Panc1 (cell line): ENCODE results near the gene FCN1. TPM values are rescaled to one million over a fixed set of nuclear protein-coding genes. Genes with fewer than 3 reads are reported as not detected.
"Not testable (repeated sequence)": the region's sequence is repeated elsewhere in the genome, so short reads cannot be mapped to it uniquely, and the experiment has no call there.

Source experiments
- ATAC-seq: fragments of 200-7000 bp; cut with Tn5 transposase; 2 replicates; pipeline ENCODE4 v1.9.1; 2020; ENCODE audit warnings: mild to moderate bottlenecking, moderate library complexity
- BruUV-seq: library from RNA; stranded (reverse); fragments of 400-500 nt; replicated peaks from 2 replicates; lab custom pipeline; 2021; lab: Mats Ljungman, UMichigan
- CTCF ChIA-PET: fragments of 300-600 bp; sonication (Branson Sonifier 250); formaldehyde crosslinking; loops from one replicate; lab custom pipeline; 2022; ENCODE audit warnings: antibody characterized with exemption; lab: Charles Lee
- POLR2A ChIA-PET: fragments of 300-600 bp; sonication (Branson Sonifier 250); formaldehyde crosslinking; loops from one replicate; lab custom pipeline; 2022; ENCODE audit warnings: antibody characterized with exemption; lab: Charles Lee
- DNase-seq: peaks from one replicate; pipeline ENCODE4 v3.0.0-alpha.2; 2010; ENCODE audit warnings: low read depth, low spot score
- H3K27ac ChIP-seq: 2 replicates; pipeline ENCODE4 v1.5.1; 2011; ENCODE audit warnings: mild to moderate bottlenecking, low read length, inconsistent platforms
- H3K27me3 ChIP-seq: fragments of 200-500 bp; sonication (Bioruptor generic); 2 replicates; pipeline ENCODE4 v1.6.0; 2014; ENCODE audit warnings: low read length, inconsistent platforms; ENCODE audit not compliant: control insufficient read depth, insufficient read depth
- H3K36me3 ChIP-seq: fragments of 200-500 bp; sonication (Bioruptor generic); 2 replicates; pipeline ENCODE4 v1.5.1; 2014; ENCODE audit warnings: inconsistent platforms, mild to moderate bottlenecking, low read length, moderate library complexity; ENCODE audit not compliant: control insufficient read depth, insufficient read depth
- H3K4me1 ChIP-seq: 2 replicates; pipeline ENCODE4 v1.5.1; 2011; ENCODE audit warnings: inconsistent platforms, mild to moderate bottlenecking, low read length, moderate library complexity; ENCODE audit not compliant: control insufficient read depth, insufficient read depth
- H3K4me3 ChIP-seq, 2 experiments: 2 replicates each; pipeline ENCODE4 v1.5.1; 2011 to 2012; ENCODE audit warnings: low read depth in 2 of 2, low read length in 2 of 2, mild to moderate bottlenecking in 2 of 2, inconsistent platforms in 1 of 2, moderate library complexity in 1 of 2
- H3K9me3 ChIP-seq: fragments of 200-500 bp; sonication (Bioruptor generic); 2 replicates; pipeline ENCODE4 v1.5.1; 2014; ENCODE audit warnings: low read depth, mild to moderate bottlenecking, inconsistent platforms, low read length, moderate library complexity; ENCODE audit not compliant: control insufficient read depth, insufficient read depth
- POLR2AphosphoS5 ChIP-seq: IDR thresholded peaks from 2 replicates; pipeline ENCODE4 v1.6.1; 2012; ENCODE audit warnings: mild to moderate bottlenecking, low read depth, low read length, moderate library complexity
- SIN3A ChIP-seq: IDR thresholded peaks from 2 replicates; pipeline ENCODE4 v1.6.1; 2012; ENCODE audit warnings: low read depth, mild to moderate bottlenecking, low read length, moderate library complexity, borderline replicate concordance; ENCODE audit not compliant: insufficient read depth
- TCF7L2 ChIP-seq: IDR thresholded peaks from 2 replicates; pipeline ENCODE4 v1.6.1; 2011; ENCODE audit warnings: mild to moderate bottlenecking, low read depth, low read length, inconsistent platforms
- in situ Hi-C: cut with HindIII; loops from 2 replicates; pipeline ENCODE4 v1.10.0; 2016; ENCODE audit warnings: low sequenced_read_pairs, low pct_unique_long_range_greater_than_20kb
- intact Hi-C: fragments of 100-400 bp; cut with micrococcal nuclease; formaldehyde crosslinking; loops from one replicate; pipeline ENCODE4 v1.10.0; 2022; ENCODE audit not compliant: unreplicated experiment
- total RNA-seq: library from RNA; stranded (reverse); gene quantifications from one replicate; pipeline ENCODE4 v1.2.1, GENCODE V29; 2021; ENCODE audit not compliant: unreplicated experiment
- TF ChIP-seq, protein P1 (sequence below), 2 experiments: IDR thresholded peaks; 2 replicates each; pipeline ENCODE4 v1.6.1; 2011 to 2012; ENCODE audit warnings: low read depth in 2 of 2, control low read depth in 1 of 2, low read length in 1 of 2, mild to moderate bottlenecking in 1 of 2, moderate library complexity in 1 of 2; ENCODE audit not compliant: insufficient read depth in 1 of 2
- TF ChIP-seq, protein P2 (sequence below): fragments of 450-650 bp; IDR thresholded peaks from 2 replicates; pipeline ENCODE4 v1.5.1; 2017; ENCODE audit warnings: mild to moderate bottlenecking

FCN1 gene
- total RNA-seq, 1 experiment from 2014 or later: not detected

DNA sequence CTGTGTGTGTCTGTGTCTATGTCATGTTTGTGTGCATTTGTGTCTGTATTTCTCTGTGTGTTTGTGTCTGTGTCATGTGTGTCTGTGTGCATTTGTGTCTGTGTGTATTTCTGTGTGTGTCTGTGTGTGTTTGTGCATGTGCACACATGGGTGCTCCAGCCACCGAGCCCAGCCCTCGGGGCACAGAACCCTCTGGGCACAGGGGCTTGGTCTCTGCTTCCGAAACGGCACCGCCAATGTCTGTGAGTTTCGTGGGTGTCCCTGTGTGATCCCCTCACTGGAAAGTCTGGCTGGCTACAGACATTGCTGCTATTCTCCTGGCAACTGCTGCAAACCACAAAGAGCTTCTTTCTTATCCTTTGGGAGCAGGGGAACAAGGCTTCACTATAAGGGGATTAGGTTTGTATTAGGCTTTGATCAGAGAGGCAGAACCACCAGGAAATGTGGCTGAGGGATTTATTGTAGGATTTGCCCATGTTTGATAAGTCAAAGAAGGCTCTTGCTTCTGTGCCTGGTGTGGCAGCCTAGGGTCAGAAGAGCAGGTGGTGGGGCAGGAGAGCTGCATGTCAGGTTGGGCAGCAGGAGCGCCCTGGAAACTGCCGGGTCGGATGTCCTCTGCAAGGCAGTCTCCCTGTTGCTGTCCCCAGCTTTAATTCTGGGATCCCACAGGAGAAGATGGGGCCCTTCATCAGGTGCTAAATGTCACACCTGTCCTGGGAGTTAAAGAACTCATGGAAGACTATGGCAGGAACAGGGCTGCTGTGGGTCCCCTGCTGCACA is 39.6 kb upstream of the FCN1 start:
- intact Hi-C loops: no loop called here
- Histone ChIP-seq H3K27me3 (no peaks in the 10 kb centered on the region), H3K36me3 (no peaks in the 10 kb centered on the region), H3K27ac (no peak overlapping the region), H3K4me3 (no peak overlapping the region), H3K4me1 (no peaks in the 10 kb centered on the region), H3K9me3 (no peaks in the 10 kb centered on the region)
- ATAC-seq (no peak), DNase-seq (no peak)
- POLR2A ChIA-PET: no interaction called here
- BruUV-seq: no TSS peak
- CTCF ChIA-PET: no interaction called here
- TF ChIP-seq, protein P1, sequence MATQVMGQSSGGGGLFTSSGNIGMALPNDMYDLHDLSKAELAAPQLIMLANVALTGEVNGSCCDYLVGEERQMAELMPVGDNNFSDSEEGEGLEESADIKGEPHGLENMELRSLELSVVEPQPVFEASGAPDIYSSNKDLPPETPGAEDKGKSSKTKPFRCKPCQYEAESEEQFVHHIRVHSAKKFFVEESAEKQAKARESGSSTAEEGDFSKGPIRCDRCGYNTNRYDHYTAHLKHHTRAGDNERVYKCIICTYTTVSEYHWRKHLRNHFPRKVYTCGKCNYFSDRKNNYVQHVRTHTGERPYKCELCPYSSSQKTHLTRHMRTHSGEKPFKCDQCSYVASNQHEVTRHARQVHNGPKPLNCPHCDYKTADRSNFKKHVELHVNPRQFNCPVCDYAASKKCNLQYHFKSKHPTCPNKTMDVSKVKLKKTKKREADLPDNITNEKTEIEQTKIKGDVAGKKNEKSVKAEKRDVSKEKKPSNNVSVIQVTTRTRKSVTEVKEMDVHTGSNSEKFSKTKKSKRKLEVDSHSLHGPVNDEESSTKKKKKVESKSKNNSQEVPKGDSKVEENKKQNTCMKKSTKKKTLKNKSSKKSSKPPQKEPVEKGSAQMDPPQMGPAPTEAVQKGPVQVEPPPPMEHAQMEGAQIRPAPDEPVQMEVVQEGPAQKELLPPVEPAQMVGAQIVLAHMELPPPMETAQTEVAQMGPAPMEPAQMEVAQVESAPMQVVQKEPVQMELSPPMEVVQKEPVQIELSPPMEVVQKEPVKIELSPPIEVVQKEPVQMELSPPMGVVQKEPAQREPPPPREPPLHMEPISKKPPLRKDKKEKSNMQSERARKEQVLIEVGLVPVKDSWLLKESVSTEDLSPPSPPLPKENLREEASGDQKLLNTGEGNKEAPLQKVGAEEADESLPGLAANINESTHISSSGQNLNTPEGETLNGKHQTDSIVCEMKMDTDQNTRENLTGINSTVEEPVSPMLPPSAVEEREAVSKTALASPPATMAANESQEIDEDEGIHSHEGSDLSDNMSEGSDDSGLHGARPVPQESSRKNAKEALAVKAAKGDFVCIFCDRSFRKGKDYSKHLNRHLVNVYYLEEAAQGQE (IDR thresholded peaks at IDR 0.05; ENCODE audit: insufficient read depth in 1 of 2, low read depth in 2 of 2, low read length in 1 of 2): no peak
- no peak for TF ChIP-seq POLR2AphosphoS5
- TF ChIP-seq, protein P2, sequence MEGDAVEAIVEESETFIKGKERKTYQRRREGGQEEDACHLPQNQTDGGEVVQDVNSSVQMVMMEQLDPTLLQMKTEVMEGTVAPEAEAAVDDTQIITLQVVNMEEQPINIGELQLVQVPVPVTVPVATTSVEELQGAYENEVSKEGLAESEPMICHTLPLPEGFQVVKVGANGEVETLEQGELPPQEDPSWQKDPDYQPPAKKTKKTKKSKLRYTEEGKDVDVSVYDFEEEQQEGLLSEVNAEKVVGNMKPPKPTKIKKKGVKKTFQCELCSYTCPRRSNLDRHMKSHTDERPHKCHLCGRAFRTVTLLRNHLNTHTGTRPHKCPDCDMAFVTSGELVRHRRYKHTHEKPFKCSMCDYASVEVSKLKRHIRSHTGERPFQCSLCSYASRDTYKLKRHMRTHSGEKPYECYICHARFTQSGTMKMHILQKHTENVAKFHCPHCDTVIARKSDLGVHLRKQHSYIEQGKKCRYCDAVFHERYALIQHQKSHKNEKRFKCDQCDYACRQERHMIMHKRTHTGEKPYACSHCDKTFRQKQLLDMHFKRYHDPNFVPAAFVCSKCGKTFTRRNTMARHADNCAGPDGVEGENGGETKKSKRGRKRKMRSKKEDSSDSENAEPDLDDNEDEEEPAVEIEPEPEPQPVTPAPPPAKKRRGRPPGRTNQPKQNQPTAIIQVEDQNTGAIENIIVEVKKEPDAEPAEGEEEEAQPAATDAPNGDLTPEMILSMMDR: no peak
- no peak for TF ChIP-seq TCF7L2
- TF ChIP-seq SIN3A: no peak
- in situ Hi-C loops: no loop called here

DNA sequence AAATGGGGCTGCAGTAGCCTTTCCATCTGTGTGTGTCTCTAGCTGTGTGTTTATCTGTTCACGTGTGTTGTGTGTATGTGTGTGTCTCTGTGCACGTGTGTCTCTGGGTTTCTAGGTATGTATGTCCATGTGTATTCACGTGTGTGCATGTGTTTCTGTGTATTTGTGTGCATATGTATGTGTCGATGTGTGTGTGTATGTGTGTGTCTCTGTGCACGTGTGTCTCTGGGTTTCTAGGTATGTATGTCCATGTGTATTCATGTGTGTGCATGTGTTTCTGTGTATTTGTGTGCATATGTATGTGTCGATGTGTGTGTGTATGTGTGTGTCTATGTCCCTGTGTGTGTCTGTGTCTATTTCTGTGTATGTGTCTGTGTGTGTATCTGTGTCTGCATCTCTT is 38.7 kb upstream of the FCN1 start:
- CTCF ChIA-PET, in situ Hi-C loops, H3K4me3 ChIP-seq, ATAC-seq, H3K27ac ChIP-seq, intact Hi-C loops, H3K27me3 ChIP-seq, H3K36me3 ChIP-seq, DNase-seq, BruUV-seq, H3K4me1 ChIP-seq, H3K9me3 ChIP-seq: not testable (repeated sequence)
- POLR2A ChIA-PET: interaction anchor here (0.7 kb wide), 1 partner anchor 268 kb away, joined by 3 read pairs; no protein-coding TSS in a partner anchor

DNA sequence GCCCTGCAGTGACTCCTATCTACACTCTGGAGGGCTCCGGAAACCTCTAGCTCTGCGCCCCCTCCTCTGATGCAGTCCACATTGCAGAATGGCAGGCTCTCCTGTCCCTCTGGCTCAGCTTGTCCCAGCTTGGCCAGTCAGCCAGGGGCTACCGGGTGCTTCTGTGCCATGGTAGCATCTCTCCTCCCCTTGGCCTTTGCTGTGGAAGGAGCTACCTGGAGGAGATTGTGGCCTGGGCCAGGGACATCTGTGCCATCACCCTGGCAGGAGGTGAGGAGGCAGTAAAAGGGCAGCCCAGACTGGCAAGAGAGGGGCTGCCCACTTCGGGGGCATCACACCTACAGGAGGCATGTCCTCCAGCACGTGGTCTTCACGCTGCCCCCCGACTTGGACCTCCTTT is 38.1 kb upstream of the FCN1 start:
- POLR2A ChIA-PET: interaction anchor here (0.7 kb wide), 1 partner anchor 267 kb away, joined by 3 read pairs; no protein-coding TSS in a partner anchor
- in situ Hi-C loops (no loop called here), intact Hi-C loops (no loop called here)
- H3K4me3 ChIP-seq: no peak overlapping the region
- no peak overlapping the region for H3K27ac ChIP-seq
- no TSS peak for BruUV-seq
- H3K36me3 ChIP-seq: no peaks in the 10 kb centered on the region
- no peak for ATAC-seq
- H3K4me1 ChIP-seq: no peaks in the 10 kb centered on the region
- H3K9me3 ChIP-seq: no peaks in the 10 kb centered on the region
- H3K27me3 ChIP-seq: no peaks in the 10 kb centered on the region
- no peak for DNase-seq
- TF ChIP-seq, protein P2: no peak
- TF ChIP-seq, protein P1 (IDR thresholded peaks at IDR 0.05; ENCODE audit: insufficient read depth in 1 of 2, low read depth in 2 of 2, low read length in 1 of 2): no peak
- TF ChIP-seq POLR2AphosphoS5 (no peak), TCF7L2 (no peak), SIN3A (no peak)
- CTCF ChIA-PET: no interaction called here
